ENCODE data around the gene FA2H. TPM values are rescaled to one million over a fixed set of nuclear protein-coding genes. Genes with fewer than 3 reads are reported as not detected.

Gene FA2H
- total and polyA plus RNA-seq, 2 experiments from 2014 or later: 5.7 to 6.3 TPM

DNA sequence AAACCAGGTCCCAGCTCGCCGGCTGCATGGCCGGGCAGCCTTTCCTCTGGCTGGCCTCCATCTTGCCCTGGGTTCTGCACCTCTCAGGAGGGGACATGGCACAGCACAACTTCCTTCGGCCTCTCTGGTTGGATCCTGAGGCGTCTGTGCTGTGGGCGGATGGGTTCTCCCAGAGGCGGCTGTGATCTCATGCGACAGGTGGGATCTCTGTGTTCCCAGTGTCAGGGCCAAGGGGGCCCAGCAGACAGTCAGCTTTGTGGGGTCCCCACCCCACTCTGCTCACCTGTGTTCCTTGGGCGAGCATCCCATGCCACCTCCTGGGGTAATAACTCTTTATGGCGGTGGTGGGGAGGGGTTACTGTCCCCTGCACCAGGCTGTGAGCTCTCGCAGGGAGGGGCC, 35.8 kb downstream of the FA2H start (continued):
- no peak for TF ChIP-seq POLR2AphosphoS5 (IDR thresholded peaks at IDR 0.05; ENCODE audit: low read depth)
- TF ChIP-seq CREB1 (CRISPR knock-in tag; IDR thresholded peaks at IDR 0.05; ENCODE audit: low read depth): no peak
- no peak for TF ChIP-seq STAT1 (IDR thresholded peaks at IDR 0.05; ENCODE audit: unreplicated experiment)
- TF ChIP-seq NANOG (IDR thresholded peaks at IDR 0.05; ENCODE audit: borderline replicate concordance): no peak
- TF ChIP-seq, protein P1, sequence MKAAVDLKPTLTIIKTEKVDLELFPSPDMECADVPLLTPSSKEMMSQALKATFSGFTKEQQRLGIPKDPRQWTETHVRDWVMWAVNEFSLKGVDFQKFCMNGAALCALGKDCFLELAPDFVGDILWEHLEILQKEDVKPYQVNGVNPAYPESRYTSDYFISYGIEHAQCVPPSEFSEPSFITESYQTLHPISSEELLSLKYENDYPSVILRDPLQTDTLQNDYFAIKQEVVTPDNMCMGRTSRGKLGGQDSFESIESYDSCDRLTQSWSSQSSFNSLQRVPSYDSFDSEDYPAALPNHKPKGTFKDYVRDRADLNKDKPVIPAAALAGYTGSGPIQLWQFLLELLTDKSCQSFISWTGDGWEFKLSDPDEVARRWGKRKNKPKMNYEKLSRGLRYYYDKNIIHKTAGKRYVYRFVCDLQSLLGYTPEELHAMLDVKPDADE (IDR thresholded peaks at IDR 0.05): no peak
- TF ChIP-seq, protein P2, sequence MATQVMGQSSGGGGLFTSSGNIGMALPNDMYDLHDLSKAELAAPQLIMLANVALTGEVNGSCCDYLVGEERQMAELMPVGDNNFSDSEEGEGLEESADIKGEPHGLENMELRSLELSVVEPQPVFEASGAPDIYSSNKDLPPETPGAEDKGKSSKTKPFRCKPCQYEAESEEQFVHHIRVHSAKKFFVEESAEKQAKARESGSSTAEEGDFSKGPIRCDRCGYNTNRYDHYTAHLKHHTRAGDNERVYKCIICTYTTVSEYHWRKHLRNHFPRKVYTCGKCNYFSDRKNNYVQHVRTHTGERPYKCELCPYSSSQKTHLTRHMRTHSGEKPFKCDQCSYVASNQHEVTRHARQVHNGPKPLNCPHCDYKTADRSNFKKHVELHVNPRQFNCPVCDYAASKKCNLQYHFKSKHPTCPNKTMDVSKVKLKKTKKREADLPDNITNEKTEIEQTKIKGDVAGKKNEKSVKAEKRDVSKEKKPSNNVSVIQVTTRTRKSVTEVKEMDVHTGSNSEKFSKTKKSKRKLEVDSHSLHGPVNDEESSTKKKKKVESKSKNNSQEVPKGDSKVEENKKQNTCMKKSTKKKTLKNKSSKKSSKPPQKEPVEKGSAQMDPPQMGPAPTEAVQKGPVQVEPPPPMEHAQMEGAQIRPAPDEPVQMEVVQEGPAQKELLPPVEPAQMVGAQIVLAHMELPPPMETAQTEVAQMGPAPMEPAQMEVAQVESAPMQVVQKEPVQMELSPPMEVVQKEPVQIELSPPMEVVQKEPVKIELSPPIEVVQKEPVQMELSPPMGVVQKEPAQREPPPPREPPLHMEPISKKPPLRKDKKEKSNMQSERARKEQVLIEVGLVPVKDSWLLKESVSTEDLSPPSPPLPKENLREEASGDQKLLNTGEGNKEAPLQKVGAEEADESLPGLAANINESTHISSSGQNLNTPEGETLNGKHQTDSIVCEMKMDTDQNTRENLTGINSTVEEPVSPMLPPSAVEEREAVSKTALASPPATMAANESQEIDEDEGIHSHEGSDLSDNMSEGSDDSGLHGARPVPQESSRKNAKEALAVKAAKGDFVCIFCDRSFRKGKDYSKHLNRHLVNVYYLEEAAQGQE (IDR thresholded peaks at IDR 0.05; ENCODE audit: unreplicated experiment): no peak

DNA sequence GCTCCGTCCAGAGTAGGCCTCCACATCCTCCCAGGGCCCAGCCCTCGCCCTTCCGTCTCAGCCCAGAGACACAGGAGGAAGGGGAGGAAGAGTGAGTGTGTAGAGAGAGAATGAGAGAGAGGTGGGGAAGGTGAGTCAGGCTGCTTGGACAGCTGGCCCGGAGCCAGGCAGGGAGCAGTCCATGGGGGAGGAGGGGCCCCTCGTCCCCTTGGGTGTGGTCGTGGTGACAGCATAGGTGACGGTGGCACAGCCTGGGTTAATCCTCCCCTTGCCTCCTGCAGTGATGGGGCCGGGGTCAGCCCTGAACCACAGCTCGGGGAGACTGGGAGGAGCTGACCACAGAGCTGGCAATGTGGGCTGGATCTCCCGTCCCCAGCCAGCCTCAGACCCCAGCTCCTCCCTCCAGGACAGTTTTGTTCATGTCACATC, 36.5 kb downstream of the FA2H start:
- no peak for DNase-seq (ENCODE audit: low spot score)
- Mint-ChIP-seq H3K27me3 (ENCODE audit: insufficient read depth, low read depth, poor library complexity) (peaks cover 20% of the 10 kb centered on the region), H3K9me3 (no peaks in the 10 kb centered on the region; the same call in 2 of the 3 replicates), H3K36me3 (ENCODE audit: low read depth) (no peaks in the 10 kb centered on the region), H3K4me3 (no peak overlapping the region), H3K27ac (no peak overlapping the region), H3K4me1 (peaks cover 45% of the 10 kb centered on the region)
- Histone ChIP-seq H3K79me2 (replicated peaks; ENCODE audit: insufficient read depth) (no peaks in the 10 kb centered on the region), H2AFZ (no peak overlapping the region), H3K4me1 (ENCODE audit: insufficient read depth) (peaks cover 28% of the 10 kb centered on the region), H3K27me3 (ENCODE audit: insufficient read depth) (no peaks in the 10 kb centered on the region), H3K4me3 (no peak overlapping the region), H3K9me2 (ENCODE audit: insufficient read depth) (no peaks in the 10 kb centered on the region), H4K20me1 (replicated peaks; ENCODE audit: insufficient read depth) (no peaks in the 10 kb centered on the region), H3K27ac (ENCODE audit: low read depth) (no peak overlapping the region), H3K36me3 (ENCODE audit: insufficient read depth) (no peaks in the 10 kb centered on the region; the same call in 1 of the 2 replicates), H3F3A (replicated peaks; ENCODE audit: low read depth) (no peaks in the 10 kb centered on the region), H3K4me2 (no peak overlapping the region)
- no peak for ATAC-seq
- TF ChIP-seq, protein P3, sequence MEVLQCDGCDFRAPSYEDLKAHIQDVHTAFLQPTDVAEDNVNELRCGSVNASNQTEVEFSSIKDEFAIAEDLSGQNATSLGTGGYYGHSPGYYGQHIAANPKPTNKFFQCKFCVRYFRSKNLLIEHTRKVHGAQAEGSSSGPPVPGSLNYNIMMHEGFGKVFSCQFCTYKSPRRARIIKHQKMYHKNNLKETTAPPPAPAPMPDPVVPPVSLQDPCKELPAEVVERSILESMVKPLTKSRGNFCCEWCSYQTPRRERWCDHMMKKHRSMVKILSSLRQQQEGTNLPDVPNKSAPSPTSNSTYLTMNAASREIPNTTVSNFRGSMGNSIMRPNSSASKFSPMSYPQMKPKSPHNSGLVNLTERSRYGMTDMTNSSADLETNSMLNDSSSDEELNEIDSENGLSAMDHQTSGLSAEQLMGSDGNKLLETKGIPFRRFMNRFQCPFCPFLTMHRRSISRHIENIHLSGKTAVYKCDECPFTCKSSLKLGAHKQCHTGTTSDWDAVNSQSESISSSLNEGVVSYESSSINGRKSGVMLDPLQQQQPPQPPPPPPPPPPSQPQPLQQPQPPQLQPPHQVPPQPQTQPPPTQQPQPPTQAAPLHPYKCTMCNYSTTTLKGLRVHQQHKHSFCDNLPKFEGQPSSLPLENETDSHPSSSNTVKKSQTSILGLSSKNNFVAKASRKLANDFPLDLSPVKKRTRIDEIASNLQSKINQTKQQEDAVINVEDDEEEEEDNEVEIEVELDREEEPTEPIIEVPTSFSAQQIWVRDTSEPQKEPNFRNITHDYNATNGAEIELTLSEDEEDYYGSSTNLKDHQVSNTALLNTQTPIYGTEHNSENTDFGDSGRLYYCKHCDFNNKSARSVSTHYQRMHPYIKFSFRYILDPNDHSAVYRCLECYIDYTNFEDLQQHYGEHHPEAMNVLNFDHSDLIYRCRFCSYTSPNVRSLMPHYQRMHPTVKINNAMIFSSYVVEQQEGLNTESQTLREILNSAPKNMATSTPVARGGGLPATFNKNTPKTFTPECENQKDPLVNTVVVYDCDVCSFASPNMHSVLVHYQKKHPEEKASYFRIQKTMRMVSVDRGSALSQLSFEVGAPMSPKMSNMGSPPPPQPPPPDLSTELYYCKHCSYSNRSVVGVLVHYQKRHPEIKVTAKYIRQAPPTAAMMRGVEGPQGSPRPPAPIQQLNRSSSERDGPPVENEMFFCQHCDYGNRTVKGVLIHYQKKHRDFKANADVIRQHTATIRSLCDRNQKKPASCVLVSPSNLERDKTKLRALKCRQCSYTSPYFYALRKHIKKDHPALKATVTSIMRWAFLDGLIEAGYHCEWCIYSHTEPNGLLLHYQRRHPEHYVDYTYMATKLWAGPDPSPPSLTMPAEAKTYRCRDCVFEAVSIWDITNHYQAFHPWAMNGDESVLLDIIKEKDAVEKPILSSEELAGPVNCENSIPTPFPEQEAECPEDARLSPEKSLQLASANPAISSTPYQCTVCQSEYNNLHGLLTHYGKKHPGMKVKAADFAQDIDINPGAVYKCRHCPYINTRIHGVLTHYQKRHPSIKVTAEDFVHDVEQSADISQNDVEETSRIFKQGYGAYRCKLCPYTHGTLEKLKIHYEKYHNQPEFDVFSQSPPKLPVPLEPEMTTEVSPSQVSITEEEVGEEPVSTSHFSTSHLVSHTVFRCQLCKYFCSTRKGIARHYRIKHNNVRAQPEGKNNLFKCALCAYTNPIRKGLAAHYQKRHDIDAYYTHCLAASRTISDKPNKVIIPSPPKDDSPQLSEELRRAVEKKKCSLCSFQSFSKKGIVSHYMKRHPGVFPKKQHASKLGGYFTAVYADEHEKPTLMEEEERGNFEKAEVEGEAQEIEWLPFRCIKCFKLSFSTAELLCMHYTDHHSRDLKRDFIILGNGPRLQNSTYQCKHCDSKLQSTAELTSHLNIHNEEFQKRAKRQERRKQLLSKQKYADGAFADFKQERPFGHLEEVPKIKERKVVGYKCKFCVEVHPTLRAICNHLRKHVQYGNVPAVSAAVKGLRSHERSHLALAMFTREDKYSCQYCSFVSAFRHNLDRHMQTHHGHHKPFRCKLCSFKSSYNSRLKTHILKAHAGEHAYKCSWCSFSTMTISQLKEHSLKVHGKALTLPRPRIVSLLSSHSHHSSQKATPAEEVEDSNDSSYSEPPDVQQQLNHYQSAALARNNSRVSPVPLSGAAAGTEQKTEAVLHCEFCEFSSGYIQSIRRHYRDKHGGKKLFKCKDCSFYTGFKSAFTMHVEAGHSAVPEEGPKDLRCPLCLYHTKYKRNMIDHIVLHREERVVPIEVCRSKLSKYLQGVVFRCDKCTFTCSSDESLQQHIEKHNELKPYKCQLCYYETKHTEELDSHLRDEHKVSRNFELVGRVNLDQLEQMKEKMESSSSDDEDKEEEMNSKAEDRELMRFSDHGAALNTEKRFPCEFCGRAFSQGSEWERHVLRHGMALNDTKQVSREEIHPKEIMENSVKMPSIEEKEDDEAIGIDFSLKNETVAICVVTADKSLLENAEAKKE (CRISPR knock-in tag; IDR thresholded peaks at IDR 0.05): no peak
- TF ChIP-seq POLR2AphosphoS5 (IDR thresholded peaks at IDR 0.05; ENCODE audit: low read depth) (no peak), EZH2phosphoT487 (IDR thresholded peaks at IDR 0.05; ENCODE audit: unreplicated experiment) (no peak), ZNF114 (CRISPR knock-in tag; IDR thresholded peaks at IDR 0.05) (no peak), JUNB (IDR thresholded peaks at IDR 0.05; ENCODE audit: unreplicated experiment) (no peak), STAT1 (IDR thresholded peaks at IDR 0.05; ENCODE audit: unreplicated experiment) (no peak), ZNF331 (CRISPR knock-in tag; IDR thresholded peaks at IDR 0.05; ENCODE audit: low read depth) (no peak)
- TF ChIP-seq, protein P1 (IDR thresholded peaks at IDR 0.05): no peak

Data from GM23338 (cell line).